K562 (cell line): Measurements from ENCODE around the gene ZYG11A. TPM values are rescaled to one million over a fixed set of nuclear protein-coding genes. Genes with fewer than 3 reads are reported as not detected.
A peak's percentile ranks its signal among the peaks of the same experiment; 100 is the strongest.

Experiments
- ATAC-seq: fragments of 200-7000 bp; cut with Tn5 transposase; 3 replicates; pipeline ENCODE4 v1.9.1; 2020; ENCODE audit warnings: moderate library complexity
- BruUV-seq: library from RNA; stranded (reverse); fragments of 400-500 nt; replicated peaks from 2 replicates; lab custom pipeline; 2021; lab: Mats Ljungman, UMichigan
- CTCF ChIA-PET: fragments of 300-600 bp; formaldehyde crosslinking; extraction: SDS; loops from one replicate; lab custom pipeline; 2021; ENCODE audit warnings: low intra/inter-chr PET ratio; lab: Yijun Ruan, JAX
- POLR2A ChIA-PET: fragments of 300-600, 350-650 bp; sonication (Branson Sonifier 250); formaldehyde crosslinking; extraction: SDS; loops from one replicate; lab custom pipeline; 2021; ENCODE audit warnings: antibody characterized with exemption, inconsistent platforms; lab: Yijun Ruan, JAX
- DNase-seq, 4 experiments: peaks; one replicate each; pipeline versions ENCODE4 v3.0.0 to v3.0.0-alpha.2; 2011 to 2018; ENCODE audit warnings: low spot score in 3 of 4, mixed read lengths in 3 of 4; ENCODE audit errors: extremely low read depth in 1 of 4
- FAIRE-seq: peaks from 2 replicates; lab custom pipeline; 2011; peaks lifted over from hg19 to GRCh38; lab: Jason Lieb, UNC
- H2AFZ ChIP-seq: 2 replicates; pipeline ENCODE4 v1.6.0; 2011; ENCODE audit warnings: low read depth, low read length, control low read depth, inconsistent platforms
- H3K27ac ChIP-seq: fragments of 200-600 bp; 3 replicates; pipeline ENCODE4 v1.8.0; 2011; ENCODE audit warnings: low read depth, mild to moderate bottlenecking, control low read depth, inconsistent platforms, low read length, moderate library complexity, mixed read lengths; ENCODE audit errors: extremely low read depth
- H3K27me3 ChIP-seq, 2 experiments: fragments of 300-600 bp in 1 of 2; 2 replicates in 1 of 2; 3 replicates in 1 of 2; pipeline versions ENCODE4 v1.6.0 to v1.8.0; 2011; ENCODE audit warnings: inconsistent platforms in 2 of 2, low read length in 2 of 2, mild to moderate bottlenecking in 1 of 2, mixed read lengths in 1 of 2, moderate library complexity in 1 of 2; ENCODE audit not compliant: control insufficient read depth in 2 of 2, insufficient read depth in 2 of 2
- H3K36me3 ChIP-seq: fragments of 300-600 bp; 3 replicates; pipeline ENCODE4 v1.8.0; 2011; ENCODE audit warnings: mild to moderate bottlenecking, low read length, inconsistent platforms; ENCODE audit not compliant: control insufficient read depth, insufficient read depth
- H3K4me1 ChIP-seq, 2 experiments: fragments of 200-600 bp in 1 of 2; replicated peaks in 1 of 2; 2 replicates in 1 of 2; 3 replicates in 1 of 2; pipeline versions ENCODE4 v1.5.1 to v1.8.0; 2011; ENCODE audit warnings: inconsistent platforms in 2 of 2, low read length in 2 of 2, mild to moderate bottlenecking in 1 of 2, mixed read lengths in 1 of 2, moderate library complexity in 1 of 2; ENCODE audit not compliant: control insufficient read depth in 2 of 2, insufficient read depth in 2 of 2
- H3K4me2 ChIP-seq: 2 replicates; pipeline ENCODE4 v1.6.1; 2011; ENCODE audit warnings: low read length, control low read depth, inconsistent platforms, mixed read lengths; ENCODE audit not compliant: insufficient read depth
- H3K4me3 ChIP-seq: fragments of 200-600 bp; sonication (generic), shearing (Covaris generic); 2 replicates; pipeline ENCODE4 v1.5.1; 2016; ENCODE audit warnings: control low read depth, inconsistent platforms
- H3K79me2 ChIP-seq: fragments of 200-600 bp; 3 replicates; pipeline ENCODE4 v1.8.0; 2011; ENCODE audit warnings: low read length, inconsistent platforms; ENCODE audit not compliant: control insufficient read depth, insufficient read depth
- H3K9ac ChIP-seq, 2 experiments: 2 replicates each; pipeline versions ENCODE4 v1.6.0 to v1.6.1; 2011; ENCODE audit warnings: low read depth in 2 of 2, low read length in 2 of 2, control low read depth in 1 of 2, inconsistent platforms in 1 of 2, mild to moderate bottlenecking in 1 of 2, mixed read lengths in 1 of 2; ENCODE audit not compliant: insufficient read depth in 1 of 2
- H3K9me1 ChIP-seq: one replicate; pipeline ENCODE4 v1.6.0; 2011; ENCODE audit warnings: inconsistent platforms, mild to moderate bottlenecking, low read length, moderate library complexity; ENCODE audit not compliant: control insufficient read depth, insufficient read depth
- H3K9me3 ChIP-seq: replicated peaks from 2 replicates; pipeline ENCODE4 v1.5.1; 2011; ENCODE audit warnings: low read depth, low read length, inconsistent platforms; ENCODE audit not compliant: control insufficient read depth, insufficient read depth
- H4K20me1 ChIP-seq: replicated peaks from 2 replicates; pipeline ENCODE4 v1.6.1; 2011; ENCODE audit warnings: low read length, inconsistent platforms, mixed read lengths; ENCODE audit not compliant: control insufficient read depth, insufficient read depth
- MITF ChIP-seq: IDR thresholded peaks from 2 replicates; pipeline ENCODE4 v1.6.1; 2014; ENCODE audit warnings: antibody characterized with exemption
- WGBS: fragments of 100-300 bp; shearing (Covaris generic); methylation state at CpG from one replicate; pipeline ENCODE4 v1.1.6; 2016; ENCODE audit warnings: low coverage, mixed read lengths; ENCODE audit not compliant: insufficient coverage; ENCODE audit errors: missing lambda C conversion rate; 5-methylcytosine and 5-hydroxymethylcytosine counted together
- in situ Hi-C: fragments of 300-500 bp; cut with MboI; formaldehyde crosslinking; loops from 4 replicates; pipeline ENCODE4 v1.15.0; 2018; ENCODE audit warnings: inconsistent platforms, mixed read lengths
- intact Hi-C: fragments of 100-400 bp; cut with micrococcal nuclease; formaldehyde crosslinking; loops from 2 replicates; pipeline ENCODE4 v1.14.2; 2022
- polyA plus RNA-seq, 8 experiments: library from polyadenylated mRNA; depleted of rRNA in 4 of 8; stranded (reverse) in 5 of 8; unstranded in 3 of 8; fragments of >200 nt; fragmentation: Nextera tagmentation in 2 of 8; fragmentation: Illumina TruSeq in 1 of 8; extraction: Ambion mirVana in 2 of 8; extraction: Trizol in 1 of 8; gene quantifications; 2 replicates each; pipeline versions ENCODE4 v1.2.1 to v1.2.3, GENCODE V29; 2011 to 2014; ENCODE audit warnings: inconsistent platforms in 1 of 8, missing spikeins in 1 of 8
- total RNA-seq, 7 experiments: library from RNA; depleted of rRNA in 6 of 7; stranded (reverse); fragments of >200 nt in 6 of 7; fragmentation: Illumina TruSeq in 2 of 7; extraction: Trizol in 2 of 7; gene quantifications; 2 replicates each; pipeline versions ENCODE4 v1.2.1 to v1.2.3, GENCODE V29; 2011 to 2021; ENCODE audit warnings: low replicate concordance in 1 of 7
- TF ChIP-seq, protein P1 (sequence below): fragments of 250-450 bp; sonication (Bioruptor Pico); IDR thresholded peaks from 2 replicates; pipeline ENCODE4 v1.4.0; 2020; ENCODE audit warnings: mild to moderate bottlenecking, moderate library complexity

The ZYG11A gene
- total and polyA plus RNA-seq, 9 of the 15 experiments (the other 6 are each of a cell fraction or from before 2014, with no cell fraction given), result 4.5 to 21.9 (median 14.0) TPM

- TF ChIP-seq, protein P1, sequence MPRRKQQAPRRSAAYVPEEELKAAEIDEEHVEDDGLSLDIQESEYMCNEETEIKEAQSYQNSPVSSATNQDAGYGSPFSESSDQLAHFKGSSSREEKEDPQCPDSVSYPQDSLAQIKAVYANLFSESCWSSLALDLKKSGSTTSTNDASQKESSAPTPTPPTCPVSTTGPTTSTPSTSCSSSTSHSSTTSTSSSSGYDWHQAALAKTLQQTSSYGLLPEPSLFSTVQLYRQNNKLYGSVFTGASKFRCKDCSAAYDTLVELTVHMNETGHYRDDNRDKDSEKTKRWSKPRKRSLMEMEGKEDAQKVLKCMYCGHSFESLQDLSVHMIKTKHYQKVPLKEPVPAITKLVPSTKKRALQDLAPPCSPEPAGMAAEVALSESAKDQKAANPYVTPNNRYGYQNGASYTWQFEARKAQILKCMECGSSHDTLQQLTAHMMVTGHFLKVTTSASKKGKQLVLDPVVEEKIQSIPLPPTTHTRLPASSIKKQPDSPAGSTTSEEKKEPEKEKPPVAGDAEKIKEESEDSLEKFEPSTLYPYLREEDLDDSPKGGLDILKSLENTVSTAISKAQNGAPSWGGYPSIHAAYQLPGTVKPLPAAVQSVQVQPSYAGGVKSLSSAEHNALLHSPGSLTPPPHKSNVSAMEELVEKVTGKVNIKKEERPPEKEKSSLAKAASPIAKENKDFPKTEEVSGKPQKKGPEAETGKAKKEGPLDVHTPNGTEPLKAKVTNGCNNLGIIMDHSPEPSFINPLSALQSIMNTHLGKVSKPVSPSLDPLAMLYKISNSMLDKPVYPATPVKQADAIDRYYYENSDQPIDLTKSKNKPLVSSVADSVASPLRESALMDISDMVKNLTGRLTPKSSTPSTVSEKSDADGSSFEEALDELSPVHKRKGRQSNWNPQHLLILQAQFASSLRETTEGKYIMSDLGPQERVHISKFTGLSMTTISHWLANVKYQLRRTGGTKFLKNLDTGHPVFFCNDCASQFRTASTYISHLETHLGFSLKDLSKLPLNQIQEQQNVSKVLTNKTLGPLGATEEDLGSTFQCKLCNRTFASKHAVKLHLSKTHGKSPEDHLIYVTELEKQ (CRISPR knock-in tag), result no peak
Measured at GRCh38 chr1:52904208-52904926, 61.8 kb downstream of the ZYG11A start (continued).

DNA sequence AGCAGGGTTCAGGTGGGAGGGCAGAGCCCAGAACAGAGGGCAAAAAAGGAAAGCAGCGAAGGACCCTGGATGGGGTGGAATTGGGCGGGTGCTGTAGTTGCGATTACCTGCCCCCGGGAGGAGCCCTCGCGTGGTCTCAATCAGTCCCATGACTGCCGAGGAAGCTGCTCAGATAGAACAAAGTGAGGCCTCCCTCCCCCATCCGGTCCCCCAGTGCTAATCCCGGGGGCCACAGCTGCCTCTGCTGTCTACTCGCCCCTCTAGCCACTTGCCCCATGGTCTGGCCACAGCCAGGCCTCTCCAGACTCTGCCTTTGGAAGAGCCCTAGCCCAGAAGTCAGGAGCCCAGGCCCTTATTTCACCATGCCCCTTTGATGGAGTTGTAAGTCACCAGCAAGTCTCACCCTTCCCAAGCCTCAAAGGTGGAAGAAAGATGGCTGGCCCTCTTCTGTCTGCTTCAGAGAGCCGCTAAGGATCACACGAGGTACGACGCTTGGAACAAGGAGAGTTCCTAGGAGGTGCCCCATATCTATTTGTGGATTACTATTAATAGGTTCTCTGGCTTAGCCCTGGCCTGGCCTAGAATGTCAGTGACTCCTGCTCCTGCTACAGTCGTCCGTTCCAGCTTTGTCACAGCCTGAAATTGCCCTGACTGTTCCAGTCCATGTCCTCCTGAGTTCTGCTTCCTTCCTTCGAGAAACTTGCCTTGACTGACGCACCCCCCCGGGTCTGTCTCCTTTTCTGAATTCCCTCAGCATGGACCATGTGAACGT lies 62.6 kb downstream of the ZYG11A start:
- ChIA-PET POLR2A (interaction anchor here (0.6 to 4.6 kb wide), 8 partner anchors 11 to 365 kb away, joined by 3 to 20 read pairs (median 4); no protein-coding TSS in a partner anchor), CTCF (interaction anchor here (2.3 kb wide), 1 partner anchor 277 kb away, joined by 8 read pairs; no protein-coding TSS in a partner anchor)
- no peaks in the 10 kb centered on the region for H3K79me2 ChIP-seq
- no peak overlapping the region for H3K4me2 ChIP-seq
- intact Hi-C loops, result loop anchor here (1.0 to 10.0 kb wide), 4 partner anchors 65 to 280 kb away; partner anchors contain the start of gene PODN
- H3K4me1 ChIP-seq, result peaks cover 36 to 37% of the 10 kb centered on the region in 2 experiments
- in situ Hi-C loops, result loop anchor here (25.0 kb wide), 1 partner anchor 282 kb away; the partner anchor contains the start of gene CPT2
- 35% methylated on average over 20 of the region's 20 CpGs for WGBS
- no peak overlapping the region for H3K4me3 ChIP-seq
- no TSS peak for BruUV-seq
- peak overlapping the region; percentile 22 to 59; a peak in 3 of 4 replicates for H3K9ac ChIP-seq
- H2AFZ ChIP-seq, result peak overlapping the region; percentile 71
- H3K27me3 ChIP-seq, result no peaks in the 10 kb centered on the region
- H3K9me1 ChIP-seq, result peaks cover 4% of the 10 kb centered on the region
- FAIRE-seq, result no peak
- peak overlapping the region; percentile 15; the same call in 1 of the 3 replicates for H3K27ac ChIP-seq
- no peaks in the 10 kb centered on the region for H3K9me3 ChIP-seq
- H4K20me1 ChIP-seq, result no peaks in the 10 kb centered on the region
- ATAC-seq, result peak; percentile 89
- peaks cover 11% of the 10 kb centered on the region; the same call in 2 of the 3 replicates for H3K36me3 ChIP-seq
- peak; percentile 79 to 89 (median 80) for DNase-seq
- TF ChIP-seq MITF, result peak; percentile 98
